ENCODE data around the gene SPIC.

GRCh38 chr12:101488469-101488868 lies 13.3 kb downstream of the SPIC start:
- TF ChIP-seq EZH2 (IDR thresholded peaks at IDR 0.05; ENCODE audit: low read length, missing control alignments), result no peak
- TF ChIP-seq CTCF (conservative IDR thresholded peaks at IDR 0.05 in 1 of 2, IDR thresholded peaks at IDR 0.05 in 1 of 2; ENCODE audit: low read depth in 1 of 2, low read length in 2 of 2), result no peak

Data from fibroblast of lung (primary cell).